ENCODE results near the gene REG4. TPM values are rescaled to one million over a fixed set of nuclear protein-coding genes. Genes with fewer than 3 reads are reported as not detected.

Gene REG4
- total and polyA plus RNA-seq, 4 experiments from 2014 or later = 0.18 to 0.25 TPM; not detected in 2

DNA sequence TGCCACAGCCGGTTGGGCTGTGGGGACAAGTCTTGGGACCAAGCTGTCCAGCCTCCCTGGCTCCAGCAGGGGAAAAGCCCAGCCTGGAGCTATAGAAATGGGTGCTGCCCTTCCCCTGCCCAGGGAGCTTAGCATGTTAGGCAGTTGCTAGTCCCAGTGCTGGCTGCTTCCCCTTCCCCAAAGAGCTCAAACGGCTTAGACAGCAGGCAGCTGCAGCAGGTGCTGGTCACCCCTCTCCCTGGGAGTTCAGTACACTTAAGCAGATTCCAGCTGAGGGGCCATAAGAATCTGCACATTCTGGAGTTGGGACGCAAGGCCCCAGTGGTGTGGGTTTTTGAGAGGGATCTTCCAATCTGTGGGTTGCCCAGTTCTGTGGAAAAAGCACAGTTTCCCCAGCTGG, 11.1 kb upstream of the REG4 start:
- H3K36me3 ChIP-seq (ENCODE audit: insufficient read depth, low read length) = no peaks in the 10 kb centered on the region
- H3K4me3 Mint-ChIP-seq = no peak overlapping the region
- H3K27me3 Mint-ChIP-seq = peaks cover 18 to 19% of the 10 kb centered on the region in 2 donors
- H3K27me3 ChIP-seq (ENCODE audit: insufficient read depth, low read length) = no peaks in the 10 kb centered on the region
- no peaks in the 10 kb centered on the region for H3K36me3 Mint-ChIP-seq
- no peak overlapping the region for H3K27ac ChIP-seq (ENCODE audit: low read depth, low read length)
- CTCF ChIA-PET (ENCODE audit: partially characterized antibody) = interaction anchor here (0.9 kb wide), 1 partner anchor 13 kb away, joined by 4 read pairs; no protein-coding TSS in a partner anchor
- H3K9me3 ChIP-seq (ENCODE audit: control insufficient read depth in 1 of 2, low read length in 2 of 2) = no peaks in the 10 kb centered on the region
- intact Hi-C loops (cut with micrococcal nuclease) = no loop called here
- POLR2A ChIA-PET (ENCODE audit: partially characterized antibody) = no interaction called here
- no peak for DNase-seq
- no peak overlapping the region for H3K4me3 ChIP-seq (ENCODE audit: low read length in 2 of 2)
- no peaks in the 10 kb centered on the region for H3K4me1 ChIP-seq (ENCODE audit: insufficient read depth, low read length)
- H3K4me1 Mint-ChIP-seq = no peaks in the 10 kb centered on the region
- H3K9me3 Mint-ChIP-seq = peaks cover 0 to 7% (median 2%) of the 10 kb centered on the region in 8 donors
- H3K27ac Mint-ChIP-seq = no peak overlapping the region

DNA sequence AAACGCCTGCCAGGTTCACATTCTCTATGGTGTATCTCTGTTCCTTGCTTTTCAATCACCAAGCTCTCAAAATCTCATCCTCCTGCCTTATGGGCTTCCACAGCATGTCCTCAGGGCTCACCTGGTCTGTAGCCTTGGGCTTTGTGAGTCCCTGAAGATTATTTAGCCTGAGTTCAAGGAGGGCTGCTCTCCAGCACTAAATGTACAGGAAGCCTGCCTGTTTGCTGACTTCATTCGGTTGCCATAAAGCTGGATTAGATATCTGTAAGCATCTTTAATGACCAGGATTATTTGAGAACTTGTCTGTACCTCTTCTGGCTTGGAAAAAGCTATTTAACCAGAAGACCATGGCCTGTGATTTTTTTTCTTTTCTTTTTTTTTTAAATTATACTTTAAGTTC, 6.9 kb upstream of the REG4 start:
- Histone ChIP-seq H3K27me3 (ENCODE audit: insufficient read depth, low read length) (no peaks in the 10 kb centered on the region), H3K4me3 (ENCODE audit: low read length in 2 of 2) (no peak overlapping the region), H3K36me3 (ENCODE audit: insufficient read depth, low read length) (no peaks in the 10 kb centered on the region), H3K9me3 (ENCODE audit: control insufficient read depth in 1 of 2, low read length in 2 of 2) (no peaks in the 10 kb centered on the region), H3K4me1 (ENCODE audit: insufficient read depth, low read length) (no peaks in the 10 kb centered on the region), H3K27ac (ENCODE audit: low read depth, low read length) (no peak overlapping the region)
- intact Hi-C loops (cut with micrococcal nuclease) = no loop called here
- peaks cover 0 to 7% (median 2%) of the 10 kb centered on the region in 8 donors for H3K9me3 Mint-ChIP-seq
- no peak overlapping the region for H3K4me3 Mint-ChIP-seq
- DNase-seq = no peak
- peaks cover 0 to 4% (median 0%) of the 10 kb centered on the region in 4 donors for H3K4me1 Mint-ChIP-seq
- ChIA-PET CTCF (ENCODE audit: partially characterized antibody) (interaction anchor here (1.3 kb wide), 1 partner anchor 9 kb away, joined by 6 read pairs; no protein-coding TSS in a partner anchor), POLR2A (ENCODE audit: partially characterized antibody) (interaction anchor here (0.8 kb wide), 1 partner anchor 14 kb away, joined by 4 read pairs; no protein-coding TSS in a partner anchor)
- no peak overlapping the region for H3K27ac Mint-ChIP-seq
- H3K27me3 Mint-ChIP-seq = peaks cover 11 to 15% of the 10 kb centered on the region in 2 donors
- H3K36me3 Mint-ChIP-seq = no peaks in the 10 kb centered on the region

DNA sequence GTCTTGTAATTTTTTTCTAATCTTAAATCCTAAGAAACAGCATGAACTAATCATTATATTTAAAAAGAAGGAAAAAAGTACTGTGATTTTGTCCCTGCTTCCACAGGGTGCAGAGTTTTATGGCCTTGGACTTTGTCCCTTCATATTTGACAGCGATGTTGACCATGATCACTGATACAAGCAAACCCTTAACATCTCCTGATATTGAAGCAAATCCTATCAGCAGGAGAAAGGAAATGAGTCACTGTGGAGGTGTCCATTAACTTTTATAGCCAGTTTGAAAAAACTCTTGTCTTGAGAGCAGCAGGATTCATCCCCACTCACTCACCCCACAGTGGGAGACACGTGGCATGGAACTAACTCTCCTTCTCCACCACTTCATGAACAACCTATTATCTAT, 5.1 kb upstream of the REG4 start:
- Mint-ChIP-seq H3K9me3 (peaks cover 0 to 7% (median 2%) of the 10 kb centered on the region in 8 donors), H3K4me3 (no peak overlapping the region), H3K27ac (no peak overlapping the region), H3K4me1 (peaks cover 0 to 4% (median 0%) of the 10 kb centered on the region in 4 donors), H3K36me3 (no peaks in the 10 kb centered on the region), H3K27me3 (peaks cover 7 to 11% of the 10 kb centered on the region in 2 donors)
- CTCF ChIA-PET (ENCODE audit: partially characterized antibody) = interaction anchor here (1.2 kb wide), 1 partner anchor 9 kb away, joined by 8 read pairs; no protein-coding TSS in a partner anchor
- DNase-seq = no peak
- Histone ChIP-seq H3K36me3 (ENCODE audit: insufficient read depth, low read length) (no peaks in the 10 kb centered on the region), H3K4me3 (ENCODE audit: low read length in 2 of 2) (no peak overlapping the region), H3K4me1 (ENCODE audit: insufficient read depth, low read length) (no peaks in the 10 kb centered on the region), H3K9me3 (ENCODE audit: control insufficient read depth in 1 of 2, low read length in 2 of 2) (no peaks in the 10 kb centered on the region), H3K27me3 (ENCODE audit: insufficient read depth, low read length) (no peaks in the 10 kb centered on the region), H3K27ac (ENCODE audit: low read depth, low read length) (no peak overlapping the region)
- POLR2A ChIA-PET (ENCODE audit: partially characterized antibody) = no interaction called here
- intact Hi-C loops (cut with micrococcal nuclease) = no loop called here

DNA sequence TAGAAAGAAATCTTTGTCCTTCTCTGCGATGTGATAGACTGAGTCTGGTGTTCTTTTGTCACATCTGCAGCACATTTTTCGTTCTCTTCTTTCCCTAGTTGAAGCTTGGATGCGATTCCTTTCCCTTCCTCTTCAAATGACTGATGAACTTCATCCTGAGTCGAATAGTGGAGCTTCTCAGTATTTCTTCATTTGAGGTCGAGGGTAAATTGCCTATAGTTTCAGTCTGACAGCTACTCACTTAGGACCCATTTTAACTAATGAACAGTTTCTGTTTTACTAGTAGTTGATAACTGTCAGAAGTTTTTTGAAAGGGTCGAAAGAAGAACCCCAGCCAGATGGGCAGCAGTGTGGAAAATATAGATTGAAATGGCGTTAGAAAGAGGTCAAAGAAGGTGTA, 4.7 kb upstream of the REG4 start:
- Histone ChIP-seq H3K4me1 (ENCODE audit: insufficient read depth, low read length) (no peaks in the 10 kb centered on the region), H3K27ac (ENCODE audit: low read depth, low read length) (no peak overlapping the region), H3K36me3 (ENCODE audit: insufficient read depth, low read length) (no peaks in the 10 kb centered on the region), H3K4me3 (ENCODE audit: low read length in 2 of 2) (no peak overlapping the region), H3K27me3 (ENCODE audit: insufficient read depth, low read length) (no peaks in the 10 kb centered on the region), H3K9me3 (ENCODE audit: control insufficient read depth in 1 of 2, low read length in 2 of 2) (no peaks in the 10 kb centered on the region)
- H3K27me3 Mint-ChIP-seq = peaks cover 4 to 8% of the 10 kb centered on the region in 2 donors
- no peak for DNase-seq
- peaks cover 0 to 4% (median 0%) of the 10 kb centered on the region in 4 donors for H3K4me1 Mint-ChIP-seq
- H3K36me3 Mint-ChIP-seq = no peaks in the 10 kb centered on the region
- ChIA-PET POLR2A (ENCODE audit: partially characterized antibody) (no interaction called here), CTCF (ENCODE audit: partially characterized antibody) (interaction anchor here (1.2 to 1.9 kb wide), 2 partner anchors 9 to 11 kb away, joined by 6 to 8 read pairs; no protein-coding TSS in a partner anchor)
- H3K27ac Mint-ChIP-seq = no peak overlapping the region
- intact Hi-C loops (cut with micrococcal nuclease) = no loop called here
- H3K4me3 Mint-ChIP-seq = peak overlapping the region in 1 of 8 donors; percentile 33
- H3K9me3 Mint-ChIP-seq = peaks cover 0 to 7% (median 2%) of the 10 kb centered on the region in 8 donors

DNA sequence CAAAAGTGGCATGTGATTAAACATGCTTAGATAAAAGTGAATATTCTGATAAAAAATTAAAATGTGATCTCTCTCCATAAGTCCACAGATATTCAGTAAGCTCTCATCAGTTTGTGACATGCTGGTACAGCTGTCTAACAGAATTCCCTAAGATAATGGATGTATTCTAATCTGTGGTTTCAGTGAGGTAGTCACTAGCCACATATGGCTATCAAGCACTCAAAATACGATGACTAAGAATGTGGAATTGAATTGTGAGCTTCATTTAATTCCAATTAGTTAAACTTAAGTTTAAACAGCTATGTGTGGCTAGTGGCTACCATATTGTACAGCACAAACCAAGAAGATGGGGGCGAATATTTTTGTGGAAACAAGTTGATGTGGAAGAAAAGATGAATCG, 4.1 kb upstream of the REG4 start:
- Mint-ChIP-seq H3K4me3 (no peak overlapping the region), H3K27me3 (peaks cover 3 to 7% of the 10 kb centered on the region in 2 donors), H3K27ac (no peak overlapping the region), H3K9me3 (peaks cover 0 to 7% (median 0%) of the 10 kb centered on the region in 8 donors), H3K36me3 (no peaks in the 10 kb centered on the region), H3K4me1 (peaks cover 0 to 4% (median 0%) of the 10 kb centered on the region in 4 donors)
- POLR2A ChIA-PET (ENCODE audit: partially characterized antibody) = no interaction called here
- Histone ChIP-seq H3K4me3 (ENCODE audit: low read length in 2 of 2) (no peak overlapping the region), H3K4me1 (ENCODE audit: insufficient read depth, low read length) (no peaks in the 10 kb centered on the region), H3K27ac (ENCODE audit: low read depth, low read length) (no peak overlapping the region), H3K9me3 (ENCODE audit: control insufficient read depth in 1 of 2, low read length in 2 of 2) (no peaks in the 10 kb centered on the region), H3K27me3 (ENCODE audit: insufficient read depth, low read length) (no peaks in the 10 kb centered on the region), H3K36me3 (ENCODE audit: insufficient read depth, low read length) (no peaks in the 10 kb centered on the region)
- DNase-seq = no peak
- CTCF ChIA-PET (ENCODE audit: partially characterized antibody) = interaction anchor here (1.2 to 1.9 kb wide), 2 partner anchors 8 to 11 kb away, joined by 6 to 8 read pairs; no protein-coding TSS in a partner anchor
- intact Hi-C loops (cut with micrococcal nuclease) = no loop called here

DNA sequence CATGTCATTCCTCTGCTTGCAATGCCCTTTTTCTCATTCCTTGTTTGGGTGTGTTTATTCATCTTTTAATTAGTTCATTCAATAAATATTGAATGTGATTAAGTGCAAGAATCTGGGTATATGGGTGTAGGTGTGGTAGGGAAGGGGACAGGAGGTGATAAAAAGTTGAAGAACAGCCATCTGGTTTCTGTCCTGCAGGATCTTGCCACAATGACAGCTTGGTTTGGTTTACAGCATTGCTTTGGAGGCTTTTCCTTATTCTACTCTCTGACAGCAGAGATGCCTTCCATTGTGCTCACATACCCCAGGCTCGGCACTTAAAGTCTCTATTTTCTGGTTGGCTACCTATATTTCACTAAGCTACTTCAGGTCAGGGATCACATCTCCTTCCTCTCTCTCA, 3.0 kb upstream of the REG4 start:
- Mint-ChIP-seq H3K27me3 (peaks cover 0 to 7% of the 10 kb centered on the region in 2 donors), H3K9me3 (no peaks in the 10 kb centered on the region), H3K27ac (peak overlapping the region in 1 of 7 donors; percentile 20), H3K4me3 (no peak overlapping the region), H3K4me1 (peaks cover 0 to 4% (median under 1%) of the 10 kb centered on the region in 4 donors), H3K36me3 (no peaks in the 10 kb centered on the region)
- Histone ChIP-seq H3K4me3 (ENCODE audit: low read length in 2 of 2) (no peak overlapping the region), H3K9me3 (ENCODE audit: control insufficient read depth in 1 of 2, low read length in 2 of 2) (no peaks in the 10 kb centered on the region), H3K36me3 (ENCODE audit: insufficient read depth, low read length) (no peaks in the 10 kb centered on the region), H3K27ac (ENCODE audit: low read depth, low read length) (no peak overlapping the region), H3K4me1 (ENCODE audit: insufficient read depth, low read length) (peaks cover under 1% of the 10 kb centered on the region), H3K27me3 (ENCODE audit: insufficient read depth, low read length) (no peaks in the 10 kb centered on the region)
- intact Hi-C loops (cut with micrococcal nuclease) = no loop called here
- CTCF ChIA-PET (ENCODE audit: partially characterized antibody) = interaction anchor here (1.9 kb wide), 1 partner anchor 10 kb away, joined by 6 read pairs; no protein-coding TSS in a partner anchor
- POLR2A ChIA-PET (ENCODE audit: partially characterized antibody) = no interaction called here
- DNase-seq = no peak

DNA sequence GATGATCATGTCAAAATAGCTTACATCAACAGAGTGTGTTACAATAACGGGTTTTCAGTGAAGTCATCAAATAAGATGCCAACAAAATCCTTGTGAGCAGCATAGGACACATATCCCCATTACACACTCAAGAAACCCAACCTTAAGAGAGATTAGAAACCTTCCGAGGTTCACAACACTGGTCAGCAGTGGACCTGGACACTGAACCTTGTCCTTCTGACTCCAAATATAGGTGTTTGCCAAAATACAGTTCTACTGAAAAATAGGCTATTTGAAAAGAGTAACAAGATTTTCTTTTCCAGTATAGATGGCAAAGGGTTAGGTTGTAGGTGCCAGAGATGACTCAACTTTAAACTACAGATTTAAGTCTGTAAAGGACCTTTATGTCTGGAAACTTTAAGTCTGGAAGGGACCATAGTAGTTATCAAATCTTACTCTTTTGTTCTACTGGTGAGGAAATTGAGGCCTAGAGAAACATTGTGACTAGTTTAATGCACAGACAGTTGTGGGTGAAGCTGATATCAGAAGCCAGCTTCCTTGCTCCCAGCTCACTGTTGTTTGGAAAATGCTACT, 811 bp upstream of the REG4 start:
- H3K4me1 ChIP-seq (ENCODE audit: insufficient read depth, low read length) = peaks cover 4% of the 10 kb centered on the region
- CTCF ChIA-PET (ENCODE audit: partially characterized antibody) = no interaction called here
- no peak overlapping the region for H3K27ac ChIP-seq (ENCODE audit: low read depth, low read length)
- H3K27me3 ChIP-seq (ENCODE audit: insufficient read depth, low read length) = no peaks in the 10 kb centered on the region
- POLR2A ChIA-PET (ENCODE audit: partially characterized antibody) = no interaction called here
- intact Hi-C loops (cut with micrococcal nuclease) = no loop called here
- Mint-ChIP-seq H3K27ac (no peak overlapping the region), H3K36me3 (no peaks in the 10 kb centered on the region), H3K4me1 (peaks cover 0 to 8% (median 1%) of the 10 kb centered on the region in 4 donors), H3K9me3 (no peaks in the 10 kb centered on the region), H3K27me3 (peaks cover 7 to 19% of the 10 kb centered on the region in 2 donors), H3K4me3 (no peak overlapping the region)
- DNase-seq = no peak
- H3K36me3 ChIP-seq (ENCODE audit: insufficient read depth, low read length) = no peaks in the 10 kb centered on the region
- no peak overlapping the region for H3K4me3 ChIP-seq (ENCODE audit: low read length in 2 of 2)
- no peaks in the 10 kb centered on the region for H3K9me3 ChIP-seq (ENCODE audit: control insufficient read depth in 1 of 2, low read length in 2 of 2)
